A549 (cell line): ENCODE measurements around the gene BAIAP3. TPM values are rescaled to one million over a fixed set of nuclear protein-coding genes. Genes with fewer than 3 reads are reported as not detected.

Experiments
- ATAC-seq, 2 experiments: fragments of 200-7000 bp in 1 of 2; fragments of >200 bp in 1 of 2; cut with Nextera tagmentation in 1 of 2; cut with Tn5 transposase in 1 of 2; 3 replicates each; pipeline versions ENCODE4 v1.8.0 to v1.9.1; 2018 to 2020; ENCODE audit warnings: mild to moderate bottlenecking in 1 of 2, moderate library complexity in 1 of 2
- CTCF ChIA-PET: fragments of 300-600 bp; sonication (Branson Sonifier 250); formaldehyde crosslinking; extraction: SDS; loops from one replicate; lab custom pipeline; 2021; ENCODE audit warnings: antibody characterized with exemption, inconsistent platforms; lab: Yijun Ruan, JAX
- POLR2A ChIA-PET: fragments of 350-600 bp; formaldehyde crosslinking; extraction: SDS; loops from one replicate; lab custom pipeline; 2021; ENCODE audit warnings: antibody characterized with exemption, inconsistent platforms; lab: Yijun Ruan, JAX
- DNase-seq, 2 experiments: peaks; one replicate each; pipeline versions ENCODE4 v3.0.0 to v3.0.0-alpha.2; 2011 to 2016; ENCODE audit warnings: low read depth in 1 of 2, low spot score in 1 of 2
- FAIRE-seq: peaks from 2 replicates; lab custom pipeline; 2011; peaks lifted over from hg19 to GRCh38; lab: Jason Lieb, UNC
- H3K27ac ChIP-seq, 2 experiments: fragments of >200 bp; sonication (Bioruptor Twin); formaldehyde crosslinking; 3 replicates each; pipeline ENCODE4 v1.5.1; 2016 to 2017
- H3K4me1 ChIP-seq: fragments of >200 bp; sonication (Bioruptor Twin); formaldehyde crosslinking; 3 replicates; pipeline ENCODE4 v1.6.1; 2016
- H3K4me2 ChIP-seq: fragments of >200 bp; sonication (Bioruptor Twin); formaldehyde crosslinking; 3 replicates; pipeline ENCODE4 v1.6.1; 2016
- H3K4me3 ChIP-seq: fragments of >200 bp; sonication (Bioruptor Twin); formaldehyde crosslinking; 3 replicates; pipeline ENCODE4 v1.5.1; 2016
- H3K9me3 ChIP-seq: fragments of >200 bp; sonication (Bioruptor Twin); formaldehyde crosslinking; 3 replicates; pipeline ENCODE4 v1.6.1; 2016
- BCL3 ChIP-seq: fragments of >200 bp; sonication (Bioruptor Twin); formaldehyde crosslinking; IDR thresholded peaks from 3 replicates; pipeline ENCODE4 v1.6.1; 2016
- CBX2 ChIP-seq: fragments of 200-600 bp; sonication (generic); IDR thresholded peaks from 2 replicates; pipeline ENCODE4 v1.6.1; 2016; ENCODE audit warnings: low read depth, mild to moderate bottlenecking, borderline replicate concordance
- CBX8 ChIP-seq: fragments of 200-600 bp; sonication (generic); IDR thresholded peaks from 2 replicates; pipeline ENCODE4 v1.6.1; 2016
- E2F6 ChIP-seq: IDR thresholded peaks from 2 replicates; pipeline ENCODE4 v1.6.1; 2012; ENCODE audit warnings: low read depth, borderline replicate concordance
- EHF ChIP-seq: fragments of 250-450 bp; sonication (Bioruptor Pico); IDR thresholded peaks from 2 replicates; pipeline ENCODE4 v1.5.0; 2020; ENCODE audit warnings: mild to moderate bottlenecking
- EHMT2 ChIP-seq: fragments of 200-600 bp; sonication (generic); IDR thresholded peaks from 2 replicates; pipeline ENCODE4 v1.6.1; 2016; ENCODE audit warnings: antibody characterized with exemption, low read depth, mild to moderate bottlenecking, moderate library complexity
- EP300 ChIP-seq, 2 experiments: fragments of >200 bp; sonication (Bioruptor Twin); formaldehyde crosslinking; IDR thresholded peaks; 2 replicates in 1 of 2; 3 replicates in 1 of 2; pipeline ENCODE4 v1.6.1; 2016 to 2017
- FOSB ChIP-seq: fragments of 250-450 bp; sonication (Bioruptor Pico); IDR thresholded peaks from 2 replicates; pipeline ENCODE4 v1.5.0; 2020; ENCODE audit warnings: mild to moderate bottlenecking, moderate library complexity
- FOSL2 ChIP-seq, 2 experiments: fragments of 450-650 bp in 1 of 2; fragments of >200 bp in 1 of 2; sonication (Bioruptor Twin) in 1 of 2; formaldehyde crosslinking; IDR thresholded peaks; 2 replicates each; pipeline versions ENCODE4 v1.5.0 to v1.6.1; 2016 to 2020; ENCODE audit warnings: mild to moderate bottlenecking in 1 of 2, moderate library complexity in 1 of 2
- HOXB5 ChIP-seq: fragments of 250-450 bp; sonication (Bioruptor Pico); IDR thresholded peaks from 2 replicates; pipeline ENCODE4 v1.5.0; 2020; ENCODE audit warnings: mild to moderate bottlenecking, moderate library complexity
- JUN ChIP-seq, 2 experiments: fragments of >200 bp; sonication (Bioruptor Twin); formaldehyde crosslinking; IDR thresholded peaks; 2 replicates in 1 of 2; 3 replicates in 1 of 2; pipeline ENCODE4 v1.6.1; 2016 to 2017
- KDM1A ChIP-seq: fragments of 200-600 bp; sonication (generic); IDR thresholded peaks from 2 replicates; pipeline ENCODE4 v1.6.1; 2016; ENCODE audit warnings: low read depth, mild to moderate bottlenecking
- MYC ChIP-seq: IDR thresholded peaks from 2 replicates; pipeline ENCODE4 v1.6.1; 2012; ENCODE audit warnings: mild to moderate bottlenecking, inconsistent platforms, low read length, improper control_type of control experiment, borderline replicate concordance
- NPAS2 ChIP-seq: fragments of 250-450 bp; sonication (Bioruptor Pico); IDR thresholded peaks from 2 replicates; pipeline ENCODE4 v1.8.0; 2022; ENCODE audit warnings: mild to moderate bottlenecking, moderate library complexity, borderline replicate concordance
- PBX3 ChIP-seq: IDR thresholded peaks from 2 replicates; pipeline ENCODE4 v1.6.1; 2012
- PHF8 ChIP-seq: fragments of 200-600 bp; sonication (generic); IDR thresholded peaks from 2 replicates; pipeline ENCODE4 v1.6.1; 2016; ENCODE audit warnings: low read depth, mild to moderate bottlenecking, antibody characterized with exemption, moderate library complexity, borderline replicate concordance
- POLR2A ChIP-seq: IDR thresholded peaks from 2 replicates; pipeline ENCODE4 v1.6.1; 2012; ENCODE audit warnings: mild to moderate bottlenecking, low read length
- RAD21 ChIP-seq, 2 experiments: fragments of >200 bp in 1 of 2; sonication (Bioruptor Twin) in 1 of 2; formaldehyde crosslinking in 1 of 2; IDR thresholded peaks in 1 of 2; conservative IDR thresholded peaks in 1 of 2; 2 replicates in 1 of 2; 3 replicates in 1 of 2; pipeline ENCODE4 v1.6.1; 2012 to 2018; ENCODE audit warnings: inconsistent platforms in 1 of 2
- RNF2 ChIP-seq: fragments of 200-600 bp; sonication (generic); IDR thresholded peaks from 2 replicates; pipeline ENCODE4 v1.6.1; 2016; ENCODE audit warnings: low read depth, mild to moderate bottlenecking, antibody characterized with exemption, moderate library complexity, borderline replicate concordance
- TFCP2L1 ChIP-seq: fragments of 250-450 bp; sonication (Bioruptor Pico); IDR thresholded peaks from 2 replicates; pipeline ENCODE4 v1.5.0; 2021; ENCODE audit warnings: mild to moderate bottlenecking
- TP53 ChIP-seq: fragments of 250-450 bp; sonication (Bioruptor Pico); IDR thresholded peaks from 2 replicates; pipeline ENCODE4 v1.5.0; 2021; ENCODE audit warnings: mild to moderate bottlenecking, moderate library complexity
- ZC3H11A ChIP-seq: fragments of 450-650 bp; IDR thresholded peaks from 2 replicates; pipeline ENCODE4 v1.6.1; 2014; ENCODE audit warnings: antibody characterized with exemption, mild to moderate bottlenecking
- WGBS: methylation state at CpG from one replicate; pipeline ENCODE4 v1.1.6; 2017; ENCODE audit errors: missing lambda C conversion rate; 5-methylcytosine and 5-hydroxymethylcytosine counted together
- polyA plus RNA-seq, 4 experiments: library from polyadenylated mRNA; depleted of rRNA in 3 of 4; stranded (reverse); fragments of >200 nt; fragmentation: RNase III in 1 of 4; extraction: RNeasy Plus Mini Kit Qiagen cat#74134 plus additional on column Dnase treatment in 1 of 4; gene quantifications; 2 replicates in 3 of 4; 3 replicates in 1 of 4; pipeline ENCODE4 v1.2.3, GENCODE V29; 2011 to 2017

The BAIAP3 gene
- polyA plus RNA-seq, 2 of the 4 experiments (the other 2 are of a cell fraction), result 0.31 to 0.32 TPM

GRCh38 chr16:1379304-1380076, 46.0 kb downstream of the BAIAP3 start (continued):
- TF ChIP-seq BCL3, result peak; percentile 72; the same call in 2 of the 3 replicates
- no peak for TF ChIP-seq ZC3H11A
- no peak for TF ChIP-seq MYC
- TF ChIP-seq CBX2, result no peak
- peak; percentile 90 to 91 for TF ChIP-seq JUN (IDR thresholded peaks at IDR 0.05)
- TF ChIP-seq HOXB5 (CRISPR knock-in tag), result peak; percentile 46; the same call in 1 of the 2 replicates
- no peak for TF ChIP-seq FOSL2 (IDR thresholded peaks at IDR 0.05)
- peak; percentile 57 for TF ChIP-seq FOSL2 (CRISPR knock-in tag; IDR thresholded peaks at IDR 0.05)
- TF ChIP-seq, all 56 proteins: peak for 7

GRCh38 chr16:1380195-1380594, 46.8 kb downstream of the BAIAP3 start:
- POLR2A ChIA-PET, result interaction anchor here (0.6 to 2.5 kb wide), 5 partner anchors 12 to 604 kb away, joined by 3 to 8 read pairs (median 5); partner anchors contain the start of genes GFER and UQCC4
- peak overlapping the region; percentile 93 to 100; a peak in 5 of 6 replicates for H3K27ac ChIP-seq
- peaks cover 27% of the 10 kb centered on the region for H3K4me1 ChIP-seq
- DNase-seq (no peak), FAIRE-seq (no peak), ATAC-seq (no peak)
- peak overlapping the region; percentile 99 for H3K4me2 ChIP-seq
- CTCF ChIA-PET, result interaction anchor here (0.7 to 11.4 kb wide), 8 partner anchors 8 to 549 kb away, joined by 3 to 127 read pairs (median 4); no protein-coding TSS in a partner anchor
- no peaks in the 10 kb centered on the region for H3K9me3 ChIP-seq
- TF ChIP-seq RNF2, result no peak
- no peak for TF ChIP-seq PHF8
- no peak for TF ChIP-seq POLR2A
- no peak for TF ChIP-seq EP300 (IDR thresholded peaks at IDR 0.05)
- TF ChIP-seq NPAS2 (CRISPR knock-in tag), result no peak
- TF ChIP-seq EHMT2, result no peak
- TF ChIP-seq RAD21 (conservative IDR thresholded peaks at IDR 0.05 in 1 of 2, IDR thresholded peaks at IDR 0.05 in 1 of 2), result no peak
- TF ChIP-seq E2F6, result no peak
- TF ChIP-seq KDM1A, result no peak
- no peak for TF ChIP-seq TFCP2L1
- no peak for TF ChIP-seq MYC
- WGBS, result 78% methylated on average over 10 of the region's 10 CpGs
- peak overlapping the region; percentile 70 for H3K4me3 ChIP-seq

- DNase-seq, result no peak
- ATAC-seq, result no peak
- POLR2A ChIA-PET, result no interaction called here
- Histone ChIP-seq H3K4me1 (peaks cover 16% of the 10 kb centered on the region), H3K27ac (no peak overlapping the region), H3K4me2 (no peak overlapping the region), H3K9me3 (no peaks in the 10 kb centered on the region), H3K4me3 (no peak overlapping the region)
- FAIRE-seq, result no peak
- TF ChIP-seq CBX8 (no peak), TP53 (CRISPR knock-in tag) (no peak), KDM1A (no peak), EHF (CRISPR knock-in tag) (no peak), CBX2 (no peak), FOSB (no peak), PBX3 (no peak)
- CTCF ChIA-PET, result interaction anchor here (1.1 to 11.4 kb wide), 3 partner anchors 19 to 38 kb away, joined by 3 to 127 read pairs (median 4); partner anchors contain the start of gene UQCC4
- 86% methylated on average over 9 of the region's 9 CpGs for WGBS
These were observed 48.4 kb downstream of the BAIAP3 start for GRCh38 chr16:1381612-1382406.
